ENCODE results near the gene FUT7. TPM values are rescaled to one million over a fixed set of nuclear protein-coding genes. Genes with fewer than 3 reads are reported as not detected.

Gene FUT7
- polyA plus RNA-seq, 3 donors = 6.1 to 13.4 (median 10.5) TPM

DNA sequence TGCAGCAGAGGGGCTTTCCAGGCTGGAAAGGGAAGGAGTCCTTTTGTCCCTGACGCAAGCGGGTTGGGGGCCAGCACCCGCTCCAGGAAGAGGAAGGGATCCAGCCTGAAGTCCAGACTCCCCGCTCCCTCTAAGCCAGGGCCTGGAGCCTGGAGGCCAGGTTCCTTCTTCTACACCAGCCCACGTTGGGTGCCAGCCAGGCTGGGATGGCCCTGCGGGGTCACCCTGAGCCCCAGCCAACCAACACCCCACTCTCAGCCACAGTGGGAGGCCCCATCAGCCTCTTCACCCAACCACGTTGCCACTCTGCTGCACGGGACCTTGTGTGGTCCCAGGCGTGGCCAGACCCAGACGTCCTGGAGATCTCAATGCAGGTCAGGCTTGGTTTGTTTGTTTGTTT, 970 bp upstream of the FUT7 start:
- Histone ChIP-seq H2AFZ (ENCODE audit: insufficient read depth, low read depth, low read length, poor library complexity, severe bottlenecking) (peak overlapping the region; percentile 22), H3K27ac (ENCODE audit: low read depth in 1 of 2, low read length in 2 of 2) (peak overlapping the region; percentile 83 to 92), H3K4me3 (replicated peaks in 1 of 3; ENCODE audit: low read depth in 2 of 3, low read length in 3 of 3) (peak overlapping the region; percentile 47 to 88 (median 68))

More for the DNA sequence above, 970 bp upstream of the FUT7 start:
- no peaks in the 10 kb centered on the region for H3K9me3 Mint-ChIP-seq
- TF ChIP-seq, protein P1, sequence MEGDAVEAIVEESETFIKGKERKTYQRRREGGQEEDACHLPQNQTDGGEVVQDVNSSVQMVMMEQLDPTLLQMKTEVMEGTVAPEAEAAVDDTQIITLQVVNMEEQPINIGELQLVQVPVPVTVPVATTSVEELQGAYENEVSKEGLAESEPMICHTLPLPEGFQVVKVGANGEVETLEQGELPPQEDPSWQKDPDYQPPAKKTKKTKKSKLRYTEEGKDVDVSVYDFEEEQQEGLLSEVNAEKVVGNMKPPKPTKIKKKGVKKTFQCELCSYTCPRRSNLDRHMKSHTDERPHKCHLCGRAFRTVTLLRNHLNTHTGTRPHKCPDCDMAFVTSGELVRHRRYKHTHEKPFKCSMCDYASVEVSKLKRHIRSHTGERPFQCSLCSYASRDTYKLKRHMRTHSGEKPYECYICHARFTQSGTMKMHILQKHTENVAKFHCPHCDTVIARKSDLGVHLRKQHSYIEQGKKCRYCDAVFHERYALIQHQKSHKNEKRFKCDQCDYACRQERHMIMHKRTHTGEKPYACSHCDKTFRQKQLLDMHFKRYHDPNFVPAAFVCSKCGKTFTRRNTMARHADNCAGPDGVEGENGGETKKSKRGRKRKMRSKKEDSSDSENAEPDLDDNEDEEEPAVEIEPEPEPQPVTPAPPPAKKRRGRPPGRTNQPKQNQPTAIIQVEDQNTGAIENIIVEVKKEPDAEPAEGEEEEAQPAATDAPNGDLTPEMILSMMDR (IDR thresholded peaks at IDR 0.05) = no peak
- Histone ChIP-seq H3K4me1 (ENCODE audit: control insufficient read depth in 1 of 2, insufficient read depth in 2 of 2, low read length in 2 of 2) (peaks cover 63 to 76% of the 10 kb centered on the region in 2 donors), H4K20me1 (ENCODE audit: insufficient read depth, low read length) (peaks cover 47% of the 10 kb centered on the region), H3K79me2 (ENCODE audit: insufficient read depth, low read length) (peaks cover 75% of the 10 kb centered on the region), H3K9ac (ENCODE audit: insufficient read depth, low read length, poor library complexity, severe bottlenecking) (peak overlapping the region; percentile 77), H3K9me3 (replicated peaks in 1 of 2; ENCODE audit: control insufficient read depth in 1 of 2, insufficient read depth in 1 of 2, low read length in 2 of 2) (no peaks in the 10 kb centered on the region), H3K27me3 (ENCODE audit: control insufficient read depth in 2 of 2, insufficient read depth in 2 of 2, low read length in 2 of 2) (no peaks in the 10 kb centered on the region), H3K4me2 (replicated peaks; ENCODE audit: extremely low read depth, low read length, poor library complexity, severe bottlenecking) (peak overlapping the region; percentile 98), H3K36me3 (replicated peaks in 1 of 2; ENCODE audit: control insufficient read depth in 1 of 2, insufficient read depth in 2 of 2, low read length in 2 of 2) (peaks cover 15 to 22% of the 10 kb centered on the region in 2 donors)
- H3K4me3 Mint-ChIP-seq = peak overlapping the region; percentile 87 to 93
- no peaks in the 10 kb centered on the region for H3K27me3 Mint-ChIP-seq (ENCODE audit: low read depth in 3 of 3)
- intact Hi-C loops (cut with micrococcal nuclease) = loop anchor here (5.0 to 10.0 kb wide), 6 partner anchors 34 to 246 kb away; partner anchors contain the start of genes AJM1 (in 1 of the 2), C8G (in 1 of the 2), CLIC3 (in 1 of the 2) and FBXW5 (in 1 of the 2)
- DNase-seq = peak; percentile 88 to 90 (median 89)
- H3K36me3 Mint-ChIP-seq = peaks cover 3 to 19% of the 10 kb centered on the region in 2 donors
- peak overlapping the region; percentile 86 to 94 (median 92) for H3K27ac Mint-ChIP-seq
- 5% methylated on average over 7 of the region's 10 CpGs for WGBS (ENCODE audit: insufficient coverage)
- peaks cover 53% of the 10 kb centered on the region for H3K4me1 Mint-ChIP-seq

Data from CD14-positive monocyte (primary cell).